ENCODE data around the gene PTDSS2. TPM values are rescaled to one million over a fixed set of nuclear protein-coding genes. Genes with fewer than 3 reads are reported as not detected.
"Not testable (repeated sequence)": the region's sequence is repeated elsewhere in the genome, so short reads cannot be mapped to it uniquely, and the experiment has no call there.

Gene PTDSS2
- 10 to 100 TPM; 11.4 to 37.9 (median 21.2) TPM for total RNA-seq

DNA sequence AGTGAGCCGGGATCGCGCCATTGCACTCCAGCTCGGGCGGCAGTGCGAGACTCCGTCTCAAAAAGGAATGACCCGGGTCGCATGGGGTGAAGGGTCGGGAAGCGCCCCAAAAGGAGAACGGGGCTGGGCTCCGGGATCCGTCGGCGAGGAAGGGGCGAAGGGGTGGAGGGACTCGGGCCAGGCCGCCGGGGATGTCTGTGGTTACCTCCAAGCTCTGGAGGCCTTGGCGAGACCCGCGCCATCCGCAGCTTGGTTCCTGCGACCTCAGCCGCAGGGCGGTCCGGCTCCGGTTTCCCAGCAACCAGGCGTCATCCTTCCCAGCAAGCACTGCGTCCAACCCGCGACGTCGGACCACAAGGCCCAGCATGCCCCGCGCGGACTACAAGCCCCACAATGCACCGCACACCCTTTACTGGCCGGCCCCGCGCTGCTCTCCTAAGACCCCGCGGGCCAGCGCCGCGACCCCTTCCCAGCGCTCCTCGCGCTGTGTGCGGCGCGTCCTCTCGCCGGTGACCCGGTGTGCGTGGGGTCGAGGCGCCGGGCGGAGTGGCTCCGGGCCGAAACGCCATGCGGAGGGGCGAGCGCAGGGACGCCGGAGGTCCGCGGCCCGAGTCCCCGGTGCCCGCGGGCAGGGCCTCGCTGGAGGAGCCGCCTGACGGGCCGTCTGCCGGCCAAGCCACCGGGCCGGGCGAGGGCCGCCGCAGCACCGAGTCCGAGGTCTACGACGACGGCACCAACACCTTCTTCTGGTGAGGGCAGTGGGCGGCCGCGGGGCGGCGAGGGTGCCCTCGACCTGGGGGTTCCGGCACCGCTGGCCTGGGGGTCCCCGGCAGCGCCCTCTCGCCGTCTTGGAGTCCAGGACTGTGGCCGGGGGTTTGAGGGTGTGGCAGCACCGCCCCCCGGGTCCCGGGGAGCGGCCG, at the start of gene PTDSS2:
Gene PTDSS2, plus strand, starts transcription at position 391 of the 920 bp plus-strand sequence. Its CDS starts 177 bp downstream, at position 568.
- in situ Hi-C loops (cut with MboI; ENCODE audit: low pct_unique_long_range_greater_than_20kb in 2 of 9, low sequenced_read_pairs in 9 of 9, unreplicated experiment in 9 of 9), result no loop called here
- WGBS, 10 experiments, result 0% methylated on average over 11 of the region's 108 CpGs; no CpG with 5 or more reads in 9 of the 10 experiments
- peak; percentile 68 to 82 (median 74) for ATAC-seq (replicated peaks in 6 of 8)
- Histone ChIP-seq H3K4me3 (peak within 1 kb of the TSS; percentile 68 to 96 (median 89)), H3K27ac (peak within 1 kb of the TSS; percentile 84 to 86), H3K4me1 (replicated peaks in 1 of 2) (peaks cover 21% of the 10 kb centered on the region in 2 donors)

DNA sequence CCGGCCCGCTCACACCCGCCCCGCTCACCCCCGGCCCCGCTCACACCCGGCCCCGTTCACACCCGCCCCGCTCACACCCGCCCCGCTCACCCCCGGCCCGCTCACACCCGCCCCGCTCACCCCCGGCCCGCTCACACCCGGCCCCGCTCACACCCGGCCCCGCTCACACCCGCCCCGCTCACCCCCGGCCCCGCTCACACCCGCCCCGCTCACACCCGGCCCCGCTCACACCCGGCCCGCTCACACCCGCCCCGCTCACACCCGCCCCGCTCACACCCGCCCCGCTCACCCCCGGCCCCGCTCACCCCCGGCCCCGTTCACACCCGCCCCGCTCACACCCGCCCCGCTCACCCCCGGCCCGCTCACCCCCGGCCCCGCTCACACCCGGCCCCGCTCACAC, 48.9 kb upstream of the PTDSS2 start:
- WGBS, 10 experiments, result no CpG with 5 or more reads among the region's 52 CpGs
- H3K4me1 ChIP-seq (replicated peaks in 1 of 2), result peaks cover 11 to 14% of the 10 kb centered on the region in 2 donors
- H3K4me3 ChIP-seq; ATAC-seq (replicated peaks in 6 of 8); H3K27ac ChIP-seq; in situ Hi-C loops (cut with MboI; ENCODE audit: low pct_unique_long_range_greater_than_20kb in 2 of 9, low sequenced_read_pairs in 9 of 9, unreplicated experiment in 9 of 9): not testable (repeated sequence)

DNA sequence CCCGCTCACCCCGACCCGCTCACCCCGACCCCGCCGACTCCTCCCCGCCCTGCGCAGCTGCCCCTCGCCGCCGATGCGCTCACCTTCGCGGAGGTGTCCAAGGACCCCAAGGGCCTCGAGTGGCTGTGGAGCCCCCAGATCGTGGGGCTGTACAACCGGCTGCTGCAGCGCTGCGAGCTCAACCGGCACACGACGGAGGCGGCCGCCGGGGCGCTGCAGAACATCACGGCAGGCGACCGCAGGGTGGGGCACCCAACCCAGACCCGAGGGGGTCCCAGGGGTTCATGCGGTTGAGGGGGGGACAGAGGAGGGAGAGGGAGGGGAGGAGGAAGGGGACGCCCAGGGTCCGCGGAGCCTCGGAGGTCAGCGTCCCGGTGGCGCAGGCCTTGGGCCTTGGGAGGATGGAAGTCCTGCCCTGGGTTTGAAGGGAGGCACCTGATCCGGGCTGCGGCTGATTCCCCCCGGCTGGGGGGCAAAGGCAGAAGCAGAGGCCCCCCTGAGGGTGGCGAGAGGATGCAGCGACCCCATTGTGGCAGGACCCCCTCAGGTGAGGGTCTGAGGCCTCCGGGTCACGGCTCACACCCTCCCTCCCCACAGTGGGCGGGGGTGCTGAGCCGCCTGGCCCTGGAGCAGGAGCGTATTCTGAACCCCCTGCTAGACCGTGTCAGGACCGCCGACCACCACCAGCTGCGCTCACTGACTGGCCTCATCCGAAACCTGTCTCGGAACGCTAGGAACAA, 46.9 kb upstream of the PTDSS2 start:
- in situ Hi-C loops (cut with MboI; ENCODE audit: low pct_unique_long_range_greater_than_20kb in 2 of 9, low sequenced_read_pairs in 9 of 9, unreplicated experiment in 9 of 9), result no loop called here
- ATAC-seq (replicated peaks in 6 of 8), result no peak
- Histone ChIP-seq H3K4me3 (no peak overlapping the region), H3K4me1 (replicated peaks in 1 of 2) (peaks cover 16 to 18% of the 10 kb centered on the region in 2 donors), H3K27ac (no peak overlapping the region)
- no CpG with 5 or more reads among the region's 55 CpGs for WGBS, 10 experiments

DNA sequence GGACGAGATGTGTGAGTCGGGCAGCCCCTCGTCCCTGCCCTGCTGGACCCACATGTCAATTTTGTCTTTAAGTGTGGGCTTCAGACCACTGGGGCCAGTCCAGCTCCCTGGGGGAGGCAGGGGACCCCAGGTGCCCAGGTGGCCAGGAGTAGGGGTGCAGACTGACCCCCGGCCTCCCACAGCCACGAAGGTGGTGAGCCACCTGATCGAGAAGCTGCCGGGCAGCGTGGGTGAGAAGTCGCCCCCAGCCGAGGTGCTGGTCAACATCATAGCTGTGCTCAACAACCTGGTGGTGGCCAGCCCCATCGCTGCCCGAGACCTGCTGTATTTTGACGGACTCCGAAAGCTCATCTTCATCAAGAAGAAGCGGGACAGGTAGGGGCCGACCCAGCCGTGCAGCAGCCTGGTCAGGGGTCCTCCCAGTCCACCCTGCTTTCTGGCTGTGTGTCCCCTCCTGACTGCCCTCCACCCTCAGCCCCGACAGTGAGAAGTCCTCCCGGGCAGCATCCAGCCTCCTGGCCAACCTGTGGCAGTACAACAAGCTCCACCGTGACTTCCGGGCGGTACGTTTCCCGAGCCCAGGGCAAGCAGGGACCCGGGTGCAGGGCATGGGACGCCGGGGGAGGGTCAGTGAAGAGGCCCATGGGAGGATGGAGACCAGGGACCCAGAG, 46.2 kb upstream of the PTDSS2 start:
- Histone ChIP-seq H3K4me1 (replicated peaks in 1 of 2) (peaks cover 16 to 18% of the 10 kb centered on the region in 2 donors), H3K27ac (no peak overlapping the region), H3K4me3 (no peak overlapping the region)
- 60 to 90% (median 80%) methylated on average over 1 to 16 of the region's 27 CpGs; no CpG with 5 or more reads in 5 of the 10 experiments for WGBS, 10 experiments
- in situ Hi-C loops (cut with MboI; ENCODE audit: low pct_unique_long_range_greater_than_20kb in 2 of 9, low sequenced_read_pairs in 9 of 9, unreplicated experiment in 9 of 9), result no loop called here
- no peak for ATAC-seq (replicated peaks in 6 of 8)

DNA sequence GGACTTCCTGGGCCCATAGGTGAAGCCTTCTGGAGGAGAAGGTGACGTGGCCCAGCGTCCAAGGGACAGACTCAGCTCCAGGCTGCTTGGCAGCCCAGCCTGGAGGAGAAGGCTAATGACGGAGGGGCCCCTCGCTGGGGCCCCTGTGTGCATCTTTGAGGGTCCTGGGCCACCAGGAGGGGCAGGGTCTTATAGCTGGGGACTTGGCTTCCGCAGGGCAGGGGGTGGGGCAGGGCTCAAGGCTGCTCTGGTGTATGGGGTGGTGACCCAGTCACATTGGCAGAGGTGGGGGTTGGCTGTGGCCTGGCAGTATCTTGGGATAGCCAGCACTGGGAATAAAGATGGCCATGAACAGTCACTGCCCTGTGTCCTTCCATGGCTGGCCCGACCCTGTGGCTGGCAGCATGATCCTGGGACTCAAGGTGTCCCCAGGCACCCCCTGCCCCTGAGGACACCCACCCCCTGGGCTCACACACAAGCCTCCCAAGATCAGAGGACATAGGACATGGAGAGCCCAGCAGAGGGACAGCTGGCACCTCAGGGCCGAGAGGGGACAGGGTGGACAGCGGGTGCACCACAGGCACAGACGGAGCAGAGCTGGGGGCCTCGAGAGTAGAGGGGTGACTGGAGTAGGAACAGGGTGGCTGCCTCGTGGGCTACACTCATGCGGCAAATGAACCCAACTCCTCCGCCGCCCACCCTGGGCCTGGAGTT, 45.4 kb upstream of the PTDSS2 start:
- no peak overlapping the region for H3K4me3 ChIP-seq
- peaks cover 14 to 17% of the 10 kb centered on the region in 2 donors for H3K4me1 ChIP-seq (replicated peaks in 1 of 2)
- no peak for ATAC-seq (replicated peaks in 6 of 8)
- WGBS, 10 experiments, result 80 to 100% methylated on average over 1 of the region's 14 CpGs; no CpG with 5 or more reads in 8 of the 10 experiments
- in situ Hi-C loops (cut with MboI; ENCODE audit: low pct_unique_long_range_greater_than_20kb in 2 of 9, low sequenced_read_pairs in 9 of 9, unreplicated experiment in 9 of 9), result no loop called here
- H3K27ac ChIP-seq, result no peak overlapping the region

DNA sequence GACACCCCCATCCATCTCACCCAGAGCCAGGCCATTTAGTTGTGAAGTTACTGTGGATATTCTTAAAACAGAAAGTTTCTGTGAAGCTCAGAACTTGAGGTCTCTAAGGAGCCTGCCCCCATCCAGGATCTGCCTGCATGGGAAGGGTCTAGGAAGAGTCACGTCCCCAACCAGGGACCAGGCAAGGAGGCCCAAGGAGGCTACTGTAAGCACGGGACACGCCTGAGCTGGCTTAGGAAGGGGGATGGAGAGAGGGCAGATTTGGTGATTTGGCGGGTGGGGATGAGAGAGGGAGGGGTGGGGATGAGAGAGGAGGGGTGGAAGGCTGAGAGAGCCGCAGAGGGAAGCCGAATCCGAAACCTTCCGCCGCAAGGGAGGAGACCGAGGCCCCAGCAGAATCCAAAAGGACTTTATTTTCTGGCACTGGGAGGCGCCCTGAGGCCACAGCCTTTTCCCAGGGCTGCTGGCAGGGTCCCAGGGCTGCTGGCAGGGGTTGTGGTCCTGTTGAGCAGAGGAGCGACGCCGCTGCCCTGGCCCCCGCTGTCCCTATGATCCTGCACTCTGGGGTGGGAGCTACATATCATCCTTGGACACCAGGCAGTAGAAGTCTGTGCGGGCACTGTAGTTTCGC, 44.6 kb upstream of the PTDSS2 start:
- in situ Hi-C loops (cut with MboI; ENCODE audit: low pct_unique_long_range_greater_than_20kb in 2 of 9, low sequenced_read_pairs in 9 of 9, unreplicated experiment in 9 of 9), result no loop called here
- peak in 5 of 8 experiments; percentile 1 to 24 (median 4) for ATAC-seq (replicated peaks in 6 of 8)
- WGBS, 10 experiments, result 30 to 74% methylated on average over 4 to 7 of the region's 17 CpGs; no CpG with 5 or more reads in 8 of the 10 experiments
- Histone ChIP-seq H3K27ac (no peak overlapping the region), H3K4me3 (no peak overlapping the region), H3K4me1 (replicated peaks in 1 of 2) (peaks cover 11 to 17% of the 10 kb centered on the region in 2 donors)

DNA sequence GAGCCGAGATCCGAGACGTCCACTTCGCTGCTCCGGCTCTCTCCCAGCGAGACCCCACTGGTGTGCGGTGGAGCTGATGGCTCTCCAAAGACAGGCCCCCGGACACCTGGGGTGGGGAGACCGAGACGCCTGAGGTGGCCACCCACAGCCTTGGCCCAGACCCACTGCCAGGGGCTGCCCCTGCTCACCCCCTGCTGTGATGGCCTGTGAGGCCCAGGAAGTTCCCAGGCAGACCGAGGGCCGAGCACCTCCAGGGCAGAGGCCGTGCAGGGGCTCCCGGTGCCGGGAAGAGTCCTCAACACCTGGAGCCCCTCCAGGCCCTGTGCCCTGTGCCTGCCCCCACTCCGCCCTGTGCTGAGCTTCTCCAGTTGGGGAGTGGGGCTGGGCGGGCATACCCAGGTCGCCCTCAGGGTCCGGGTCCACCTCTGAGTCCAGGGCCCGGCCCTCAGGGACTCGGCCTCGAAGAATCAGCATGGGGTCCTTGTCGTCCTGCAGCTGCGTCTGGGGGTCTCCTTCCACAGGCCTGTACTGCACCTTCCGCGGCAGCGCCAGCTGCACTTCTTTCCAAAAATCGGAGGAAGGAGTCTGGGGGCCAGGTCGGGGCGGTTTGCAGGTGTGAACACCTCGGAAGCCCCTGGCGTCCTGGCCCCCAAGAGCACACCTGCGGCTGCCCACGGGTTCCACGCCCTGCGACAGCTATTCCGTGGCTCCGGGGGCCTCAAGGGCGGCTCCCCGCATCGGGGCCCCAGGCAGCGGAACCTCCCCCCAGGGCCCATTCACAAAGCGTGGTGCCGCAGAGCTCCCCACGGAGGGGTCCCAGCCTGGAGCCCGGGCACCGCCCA, 43.9 kb upstream of the PTDSS2 start:
- Histone ChIP-seq H3K4me1 (replicated peaks in 1 of 2) (peaks cover 11 to 17% of the 10 kb centered on the region in 2 donors), H3K27ac (peak overlapping the region; percentile 16 to 63), H3K4me3 (peak overlapping the region; percentile 30 to 40 (median 37))
- WGBS, 10 experiments, result 40 to 100% (median 98%) methylated on average over 1 to 6 of the region's 47 CpGs; no CpG with 5 or more reads in 6 of the 10 experiments
- ATAC-seq (replicated peaks in 6 of 8), result peak in 6 of 8 experiments; percentile 0 to 6 (median 2)
- in situ Hi-C loops (cut with MboI; ENCODE audit: low pct_unique_long_range_greater_than_20kb in 2 of 9, low sequenced_read_pairs in 9 of 9, unreplicated experiment in 9 of 9), result no loop called here

DNA sequence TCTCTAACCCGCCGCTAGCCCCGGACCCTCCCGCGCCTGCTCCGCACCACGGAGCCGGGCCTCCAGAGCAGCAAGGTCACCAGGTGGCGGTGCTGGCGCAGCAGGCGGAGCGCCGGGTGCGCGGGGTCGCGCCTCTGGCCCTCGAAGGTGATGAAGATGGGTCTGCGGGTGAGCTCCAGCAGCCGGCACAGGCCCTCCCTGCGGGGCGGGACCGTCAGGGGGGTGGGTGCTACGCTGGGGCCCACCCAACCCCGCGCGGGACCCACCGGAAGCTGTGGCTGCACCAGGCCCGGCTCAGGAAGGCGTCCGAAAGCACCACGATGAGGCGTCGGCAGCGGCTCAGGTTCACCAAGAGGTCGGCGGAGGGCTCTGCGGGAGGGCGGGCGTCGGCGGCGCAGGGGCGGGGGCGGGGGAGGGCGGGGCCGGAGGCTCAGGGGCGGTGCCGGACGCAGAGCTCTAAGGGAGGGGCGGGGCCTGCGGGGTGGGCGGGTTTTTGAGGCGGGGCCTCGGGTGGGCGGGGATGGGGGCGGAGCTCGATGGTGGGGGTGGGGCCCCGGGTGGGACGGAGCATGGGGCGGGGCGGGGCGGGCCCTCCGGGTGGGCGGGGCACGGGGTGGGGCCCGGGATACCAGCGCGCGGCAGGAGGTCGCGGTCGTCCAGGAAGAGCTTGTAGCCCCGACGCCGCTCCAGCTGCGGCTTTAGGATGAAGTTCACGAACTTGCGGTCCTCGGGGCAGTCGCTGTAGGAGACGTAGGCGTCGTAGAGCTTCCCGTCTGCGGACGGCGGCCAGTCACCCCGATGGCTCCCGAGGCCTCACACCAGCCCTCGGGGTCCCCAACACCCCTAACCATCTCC, 43.1 kb upstream of the PTDSS2 start:
- peak overlapping the region; percentile 30 to 40 (median 37) for H3K4me3 ChIP-seq
- in situ Hi-C loops (cut with MboI; ENCODE audit: low pct_unique_long_range_greater_than_20kb in 2 of 9, low sequenced_read_pairs in 9 of 9, unreplicated experiment in 9 of 9), result no loop called here

DNA sequence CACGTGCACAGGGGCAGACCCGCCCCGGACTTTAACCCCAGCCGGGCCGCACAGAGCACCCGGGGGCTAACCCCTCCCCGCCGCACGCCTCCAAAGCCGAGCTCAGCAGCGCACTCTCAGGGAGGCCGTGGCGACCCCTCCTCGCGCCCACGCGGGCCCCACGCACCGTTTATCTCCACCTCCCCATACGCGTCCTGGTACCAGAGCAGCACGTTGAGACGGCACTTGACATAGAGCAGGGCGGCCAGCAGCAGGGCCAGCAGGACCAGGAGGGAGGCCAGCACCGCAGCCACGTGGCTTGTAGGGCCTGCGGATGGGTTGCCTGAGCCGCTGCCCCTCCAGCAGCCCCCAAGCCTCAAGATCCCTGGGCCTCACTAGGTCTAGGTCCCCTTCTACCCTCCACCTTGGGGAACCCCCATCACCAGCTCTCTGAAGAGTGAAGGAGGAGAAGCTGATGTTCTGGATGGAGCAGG, 42.4 kb upstream of the PTDSS2 start:
- in situ Hi-C loops (cut with MboI; ENCODE audit: low pct_unique_long_range_greater_than_20kb in 2 of 9, low sequenced_read_pairs in 9 of 9, unreplicated experiment in 9 of 9), result no loop called here
- Histone ChIP-seq H3K4me1 (replicated peaks in 1 of 2) (peaks cover 11 to 17% of the 10 kb centered on the region in 2 donors), H3K4me3 (peak overlapping the region in 1 of 5 donors; percentile 26), H3K27ac (no peak overlapping the region)
- ATAC-seq (replicated peaks in 6 of 8), result no peak
- 90% methylated on average over 2 of the region's 28 CpGs; no CpG with 5 or more reads in 9 of the 10 experiments for WGBS, 10 experiments

More for the DNA sequence above, 43.1 kb upstream of the PTDSS2 start:
- WGBS, 10 experiments, result no CpG with 5 or more reads among the region's 91 CpGs
- Histone ChIP-seq H3K27ac (peak overlapping the region; percentile 16 to 63), H3K4me1 (replicated peaks in 1 of 2) (peaks cover 11 to 17% of the 10 kb centered on the region in 2 donors)
- peak; percentile 68 to 92 (median 82) for ATAC-seq (replicated peaks in 6 of 8)

DNA sequence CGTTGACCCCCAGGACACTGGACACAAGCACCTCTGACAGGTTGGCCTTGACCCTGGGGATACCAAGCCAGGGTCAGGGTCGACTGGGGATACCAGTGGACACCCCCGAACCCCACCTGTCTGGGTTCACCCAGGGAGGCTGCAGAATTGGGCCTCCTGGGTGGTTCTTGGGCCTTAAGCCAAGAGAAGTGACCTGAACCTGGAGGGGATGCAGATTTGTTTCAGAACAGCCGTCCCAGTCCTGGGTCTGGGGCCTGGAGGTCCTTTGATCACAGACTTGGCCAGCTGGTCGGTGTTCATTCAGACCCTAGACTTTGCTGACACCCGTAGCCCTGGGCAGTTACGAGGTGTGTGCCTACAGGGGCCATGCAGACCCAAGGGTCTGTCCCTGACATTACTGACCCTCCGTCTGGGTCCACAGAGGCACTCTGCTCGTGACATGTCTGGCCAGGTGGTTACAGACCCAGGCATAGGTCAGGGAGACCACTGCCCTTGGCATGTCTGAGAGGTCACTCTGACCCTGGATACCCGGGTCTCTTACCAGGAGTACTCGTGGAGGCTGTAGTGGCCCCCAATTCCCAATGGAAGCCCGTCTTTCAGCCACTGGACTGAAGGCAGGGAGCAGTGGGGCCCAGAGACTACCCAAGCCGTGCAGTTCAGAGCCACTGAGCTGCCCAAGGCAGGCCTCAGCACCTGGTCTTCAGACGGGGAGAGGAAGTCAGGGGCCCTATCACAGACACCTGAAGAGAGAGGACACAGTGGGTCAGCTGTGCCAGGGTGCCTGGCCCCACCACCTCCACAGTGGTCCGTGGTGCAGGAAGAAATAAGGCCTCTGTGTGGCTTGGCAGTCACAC, 41.7 kb upstream of the PTDSS2 start:
- Histone ChIP-seq H3K4me1 (replicated peaks in 1 of 2) (peaks cover 11 to 17% of the 10 kb centered on the region in 2 donors), H3K4me3 (no peak overlapping the region), H3K27ac (no peak overlapping the region)
- in situ Hi-C loops (cut with MboI; ENCODE audit: low pct_unique_long_range_greater_than_20kb in 2 of 9, low sequenced_read_pairs in 9 of 9, unreplicated experiment in 9 of 9), result no loop called here
- WGBS, 10 experiments, result 70 to 100% (median 84%) methylated on average over 1 to 4 of the region's 15 CpGs; no CpG with 5 or more reads in 6 of the 10 experiments
- ATAC-seq (replicated peaks in 6 of 8), result no peak

Measured in motor neuron (in vitro differentiated cells).